Neural crest cell (in vitro differentiated cells): ENCODE data around the gene CUBN. TPM values are rescaled to one million over a fixed set of nuclear protein-coding genes. Genes with fewer than 3 reads are reported as not detected.

Experiments
- DNase-seq: peaks from one replicate; pipeline ENCODE4 v3.0.0; 2021; ENCODE audit warnings: low read depth, mixed read lengths, low spot score
- H3K27ac Mint-ChIP-seq: one replicate; pipeline ENCODE4 v1.8.0; 2021; ENCODE audit warnings: mild to moderate bottlenecking, mixed read lengths; ENCODE audit not compliant: unreplicated experiment
- H3K27me3 Mint-ChIP-seq: 2 replicates; pipeline ENCODE4 v1.8.0; 2021; ENCODE audit warnings: low read depth, mild to moderate bottlenecking, mixed read lengths
- H3K36me3 Mint-ChIP-seq: 2 replicates; pipeline ENCODE4 v1.8.0; 2021; ENCODE audit warnings: low read depth, mild to moderate bottlenecking, mixed read lengths
- H3K4me1 Mint-ChIP-seq: 2 replicates; pipeline ENCODE4 v1.8.0; 2021; ENCODE audit warnings: mixed read lengths
- H3K4me3 Mint-ChIP-seq: one replicate; pipeline ENCODE4 v1.8.0; 2021; ENCODE audit warnings: mild to moderate bottlenecking, mixed read lengths
- H3K9me3 Mint-ChIP-seq: 2 replicates; pipeline ENCODE4 v1.8.0; 2021; ENCODE audit warnings: mixed read lengths
- CTCF ChIP-seq: fragments of 200-600 bp; sonication (generic); conservative IDR thresholded peaks from 2 replicates; pipeline ENCODE4 v1.5.0; 2021; ENCODE audit warnings: antibody characterized with exemption, mild to moderate bottlenecking
- total RNA-seq: library from RNA; stranded (reverse); gene quantifications from 2 replicates; pipeline ENCODE4 v1.2.1, GENCODE V29; 2021

The CUBN gene
- total RNA-seq, 1 donor from 2014 or later = 2.2 TPM

DNA sequence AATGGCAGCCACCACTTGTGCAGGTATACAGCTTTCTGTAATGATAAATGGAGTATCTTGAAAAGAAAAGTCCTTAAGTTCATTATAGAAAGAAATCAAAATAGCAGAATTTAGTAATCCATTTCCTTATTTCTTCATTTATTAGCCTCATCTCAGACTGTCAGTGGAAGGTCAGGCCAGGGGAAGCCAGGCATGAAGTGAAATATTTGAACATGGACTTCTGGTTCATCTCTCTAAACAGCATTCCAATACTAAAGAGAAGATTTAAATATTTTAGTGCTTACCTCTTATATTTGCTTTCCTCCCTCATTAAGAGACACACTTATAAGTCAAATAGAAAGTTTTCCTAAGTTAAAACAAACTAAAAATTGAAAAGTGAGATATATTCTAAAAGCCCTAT is 45.0 kb upstream of the CUBN start:
- Mint-ChIP-seq H3K27me3 (no peaks in the 10 kb centered on the region), H3K9me3 (no peaks in the 10 kb centered on the region), H3K4me1 (peaks cover 14% of the 10 kb centered on the region), H3K4me3 (no peak overlapping the region), H3K36me3 (peaks cover 2% of the 10 kb centered on the region), H3K27ac (no peak overlapping the region)
- no peak for TF ChIP-seq CTCF
- DNase-seq = no peak

- Mint-ChIP-seq H3K36me3 (peaks cover 2% of the 10 kb centered on the region), H3K4me1 (peaks cover 18% of the 10 kb centered on the region), H3K27me3 (no peaks in the 10 kb centered on the region), H3K4me3 (no peak overlapping the region), H3K27ac (no peak overlapping the region), H3K9me3 (no peaks in the 10 kb centered on the region)
- DNase-seq = no peak
- no peak for TF ChIP-seq CTCF
These were observed 41.6 kb upstream of the CUBN start for GRCh38 chr10:17171141-17171641.

- no peak for TF ChIP-seq CTCF
- Mint-ChIP-seq H3K9me3 (peaks cover under 1% of the 10 kb centered on the region), H3K27me3 (no peaks in the 10 kb centered on the region), H3K27ac (no peak overlapping the region), H3K36me3 (peaks cover 3% of the 10 kb centered on the region), H3K4me1 (peaks cover 8% of the 10 kb centered on the region), H3K4me3 (no peak overlapping the region)
- DNase-seq = no peak
These were observed 40.2 kb upstream of the CUBN start for GRCh38 chr10:17169803-17170202.

- H3K27ac Mint-ChIP-seq = no peak overlapping the region
- H3K4me3 Mint-ChIP-seq = no peak overlapping the region
- no peaks in the 10 kb centered on the region for H3K27me3 Mint-ChIP-seq
- TF ChIP-seq CTCF = no peak
- H3K36me3 Mint-ChIP-seq = peaks cover 16% of the 10 kb centered on the region
- H3K9me3 Mint-ChIP-seq = peaks cover 9% of the 10 kb centered on the region
- no peak for DNase-seq
- H3K4me1 Mint-ChIP-seq = peaks cover 8% of the 10 kb centered on the region
These were observed 37.1 kb upstream of the CUBN start for GRCh38 chr10:17166699-17167098.

GRCh38 chr10:17162828-17163227 is 33.2 kb upstream of the CUBN start:
- no peak overlapping the region for H3K4me3 Mint-ChIP-seq
- H3K9me3 Mint-ChIP-seq = peaks cover 9% of the 10 kb centered on the region
- peaks cover 16% of the 10 kb centered on the region for H3K36me3 Mint-ChIP-seq
- no peak for TF ChIP-seq CTCF
- no peak overlapping the region for H3K27ac Mint-ChIP-seq
- H3K4me1 Mint-ChIP-seq = no peaks in the 10 kb centered on the region
- no peak for DNase-seq
- no peaks in the 10 kb centered on the region for H3K27me3 Mint-ChIP-seq

- Mint-ChIP-seq H3K4me1 (no peaks in the 10 kb centered on the region), H3K4me3 (no peak overlapping the region), H3K27ac (no peak overlapping the region), H3K27me3 (no peaks in the 10 kb centered on the region), H3K9me3 (peaks cover 9% of the 10 kb centered on the region), H3K36me3 (peaks cover 16% of the 10 kb centered on the region)
- no peak for TF ChIP-seq CTCF
- DNase-seq = no peak
These were observed 32.2 kb upstream of the CUBN start for GRCh38 chr10:17161775-17162174.
